ENCODE measurements around the gene FAM181A. TPM values are rescaled to one million over a fixed set of nuclear protein-coding genes. Genes with fewer than 3 reads are reported as not detected.

Gene FAM181A
- total RNA-seq, 2 donors from 2014 or later: not detected

- H3K27me3 ChIP-seq (replicated peaks; ENCODE audit: insufficient read depth): no peaks in the 10 kb centered on the region
- peak overlapping the region; percentile 90 to 92 for H3K27ac ChIP-seq
- no peak overlapping the region for H3K4me3 ChIP-seq
- no peak for TF ChIP-seq CTCF (IDR thresholded peaks at IDR 0.05)
- H3K9me3 ChIP-seq: no peaks in the 10 kb centered on the region
- no peaks in the 10 kb centered on the region for H3K36me3 ChIP-seq
- ATAC-seq (ENCODE audit: insufficient number of reproducible peaks, low FRiP score, low read depth) (no peak), DNase-seq (ENCODE audit: low spot score) (no peak)
- peaks cover 41 to 94% of the 10 kb centered on the region in 2 donors for H3K4me1 ChIP-seq (ENCODE audit: control insufficient read depth in 1 of 2, low read depth in 2 of 2)
Observed at GRCh38 chr14:93971635-93972027, 44.5 kb downstream of the FAM181A start.

GRCh38 chr14:93972618-93973205 is 45.6 kb downstream of the FAM181A start:
- TF ChIP-seq CTCF (IDR thresholded peaks at IDR 0.05): no peak
- peak overlapping the region; percentile 71 for H3K4me3 ChIP-seq
- no peaks in the 10 kb centered on the region for H3K9me3 ChIP-seq
- no peaks in the 10 kb centered on the region for H3K27me3 ChIP-seq (replicated peaks; ENCODE audit: insufficient read depth)
- peaks cover 35 to 94% of the 10 kb centered on the region in 2 donors for H3K4me1 ChIP-seq (ENCODE audit: control insufficient read depth in 1 of 2, low read depth in 2 of 2)
- H3K27ac ChIP-seq: peak overlapping the region; percentile 78 to 90
- no peaks in the 10 kb centered on the region for H3K36me3 ChIP-seq
- no peak for DNase-seq (ENCODE audit: low spot score)
- no peak for ATAC-seq (ENCODE audit: insufficient number of reproducible peaks, low FRiP score, low read depth)

- Histone ChIP-seq H3K4me1 (ENCODE audit: control insufficient read depth in 1 of 2, low read depth in 2 of 2) (peaks cover 30 to 94% of the 10 kb centered on the region in 2 donors), H3K27me3 (replicated peaks; ENCODE audit: insufficient read depth) (no peaks in the 10 kb centered on the region), H3K4me3 (peak overlapping the region; percentile 71), H3K9me3 (no peaks in the 10 kb centered on the region), H3K27ac (peak overlapping the region; percentile 78 to 90), H3K36me3 (no peaks in the 10 kb centered on the region)
- ATAC-seq (ENCODE audit: insufficient number of reproducible peaks, low FRiP score, low read depth): no peak
- DNase-seq (ENCODE audit: low spot score): no peak
- no peak for TF ChIP-seq CTCF (IDR thresholded peaks at IDR 0.05)
Observed at GRCh38 chr14:93973607-93974006, 46.5 kb downstream of the FAM181A start.

- ATAC-seq (ENCODE audit: insufficient number of reproducible peaks, low FRiP score, low read depth) (no peak), DNase-seq (ENCODE audit: low spot score) (no peak)
- H3K27ac ChIP-seq: peak overlapping the region; percentile 78 to 90
- TF ChIP-seq CTCF (IDR thresholded peaks at IDR 0.05): no peak
- no peaks in the 10 kb centered on the region for H3K36me3 ChIP-seq
- peak overlapping the region; percentile 71 for H3K4me3 ChIP-seq
- H3K9me3 ChIP-seq: no peaks in the 10 kb centered on the region
- no peaks in the 10 kb centered on the region for H3K27me3 ChIP-seq (replicated peaks; ENCODE audit: insufficient read depth)
- H3K4me1 ChIP-seq (ENCODE audit: control insufficient read depth in 1 of 2, low read depth in 2 of 2): peaks cover 27 to 89% of the 10 kb centered on the region in 2 donors
Observed at GRCh38 chr14:93974299-93974698, 47.2 kb downstream of the FAM181A start.

GRCh38 chr14:93974833-93975232 is 47.7 kb downstream of the FAM181A start:
- Histone ChIP-seq H3K9me3 (no peaks in the 10 kb centered on the region), H3K36me3 (no peaks in the 10 kb centered on the region), H3K27me3 (replicated peaks; ENCODE audit: insufficient read depth) (no peaks in the 10 kb centered on the region), H3K4me1 (ENCODE audit: control insufficient read depth in 1 of 2, low read depth in 2 of 2) (peaks cover 23 to 84% of the 10 kb centered on the region in 2 donors), H3K27ac (peak overlapping the region; percentile 78 to 90), H3K4me3 (peak overlapping the region; percentile 71)
- no peak for TF ChIP-seq CTCF (IDR thresholded peaks at IDR 0.05)
- DNase-seq (ENCODE audit: low spot score) (no peak), ATAC-seq (ENCODE audit: insufficient number of reproducible peaks, low FRiP score, low read depth) (no peak)
